ENCODE data around the gene ANO10.
"Not testable (repeated sequence)": the region's sequence is repeated elsewhere in the genome, so short reads cannot be mapped to it uniquely, and the experiment has no call there.

Gene ANO10

DNA sequence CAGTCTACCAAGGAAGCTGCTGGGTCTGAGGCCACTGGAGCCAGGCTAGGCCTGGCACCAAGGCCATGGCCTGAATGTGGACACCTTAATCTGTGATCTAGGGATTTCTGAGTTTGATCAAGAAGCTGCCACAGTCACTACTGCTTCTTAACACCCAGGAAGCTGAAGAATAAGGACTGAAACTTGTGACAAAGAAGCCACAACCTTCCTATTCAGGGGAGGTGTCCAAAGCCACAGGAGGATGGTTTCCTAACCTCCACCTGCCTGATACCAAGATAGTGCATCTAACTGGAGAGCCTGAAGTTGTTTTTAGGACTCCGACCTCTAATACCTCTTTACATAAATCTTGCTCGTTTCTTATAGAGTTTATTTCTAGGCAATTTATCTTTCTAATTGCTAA, 5.5 kb upstream of the ANO10 start:
- no peak for DNase-seq

DNA sequence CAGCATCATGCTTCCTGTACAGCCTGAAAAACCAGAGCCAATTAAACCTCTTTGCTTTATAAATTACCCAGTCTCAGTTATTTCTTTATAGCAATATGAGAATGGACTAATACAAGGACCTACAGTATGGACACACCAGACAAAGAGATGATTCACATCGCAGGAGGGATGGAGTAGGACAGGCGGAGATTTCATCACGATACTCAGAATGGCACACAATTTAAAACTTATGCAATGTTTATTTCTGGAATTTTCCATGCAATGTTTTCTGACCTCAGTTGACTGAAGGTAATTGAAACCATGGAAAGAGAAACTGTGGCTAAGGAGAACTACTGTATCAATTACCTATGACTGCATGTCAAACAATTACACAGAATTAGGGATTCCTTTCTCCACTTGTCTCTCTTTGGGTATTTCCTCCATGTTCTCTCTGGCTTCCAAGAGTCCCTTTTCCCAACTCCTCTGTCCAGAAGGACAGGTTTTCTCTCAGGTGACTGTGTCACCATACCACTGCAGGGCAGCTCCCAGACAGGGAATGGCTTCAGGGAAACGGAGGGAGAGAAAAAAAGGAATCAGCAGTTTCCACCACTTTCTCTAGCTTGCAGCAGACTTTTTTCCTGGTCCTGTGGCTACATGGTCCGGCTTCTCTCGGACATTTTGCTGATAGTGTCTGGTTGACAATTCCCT, 3.0 kb upstream of the ANO10 start:
- no peak for DNase-seq

DNA sequence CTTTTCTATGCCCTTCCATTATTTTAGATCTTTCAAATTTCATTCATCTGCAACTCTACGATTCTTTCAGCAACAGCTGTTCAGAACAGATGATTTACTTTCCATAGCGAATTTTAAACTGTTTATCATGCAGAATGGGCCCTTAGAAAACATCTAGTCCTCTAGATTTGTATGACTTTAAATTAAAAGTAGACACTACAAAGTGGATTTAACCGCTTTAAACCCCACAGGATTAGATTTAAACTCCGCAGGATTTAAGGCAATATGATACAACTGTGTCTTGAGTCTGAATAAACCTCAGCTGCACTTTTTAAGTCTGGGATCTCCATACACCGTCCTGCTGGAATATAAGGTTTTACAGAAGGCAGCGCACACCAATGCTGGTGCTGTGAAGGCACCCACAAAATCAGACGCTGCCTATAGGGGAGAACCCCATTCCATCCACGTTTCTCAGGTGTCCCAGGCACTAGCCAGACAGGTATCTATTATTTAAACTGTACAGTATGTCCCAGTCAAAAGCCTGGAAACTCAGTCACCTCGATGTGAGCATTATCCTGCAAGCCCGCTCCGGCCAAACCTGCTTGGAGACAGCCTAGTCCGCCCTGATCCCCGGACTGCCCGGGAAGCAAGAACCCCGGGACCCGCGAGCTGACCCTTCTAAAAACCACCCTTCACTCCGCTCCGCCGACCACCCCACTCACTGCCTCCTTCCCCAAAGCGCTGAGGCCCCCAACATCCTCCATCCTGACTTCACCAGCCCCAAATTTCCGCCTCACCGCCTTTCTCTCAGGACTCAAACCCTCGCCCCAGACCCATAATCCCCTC, 768 bp downstream of the ANO10 start:
- DNase-seq, result no peak

- no peak for DNase-seq
Observed at GRCh38 chr3:43619588-43619987, 2.2 kb downstream of the ANO10 start.

DNA sequence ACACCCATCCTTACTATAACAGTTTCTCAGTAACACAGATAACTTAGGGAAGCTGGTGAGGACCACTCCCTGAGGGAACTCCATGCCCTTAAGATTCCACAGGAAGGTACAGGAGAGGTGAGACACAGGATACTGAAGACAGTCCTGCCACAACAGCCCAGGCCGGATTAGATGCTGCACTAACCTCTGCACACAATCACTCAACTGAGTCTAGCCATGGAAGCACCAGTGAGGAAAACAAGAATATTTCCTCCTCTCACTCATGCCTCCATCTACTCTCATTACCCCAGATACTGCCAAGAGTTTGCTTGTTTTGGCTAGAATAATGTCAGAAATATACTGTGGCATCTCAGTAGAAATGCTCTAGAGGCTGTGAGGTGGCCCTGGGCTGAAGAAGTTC, 3.7 kb downstream of the ANO10 start:
- DNase-seq, result no peak

DNA sequence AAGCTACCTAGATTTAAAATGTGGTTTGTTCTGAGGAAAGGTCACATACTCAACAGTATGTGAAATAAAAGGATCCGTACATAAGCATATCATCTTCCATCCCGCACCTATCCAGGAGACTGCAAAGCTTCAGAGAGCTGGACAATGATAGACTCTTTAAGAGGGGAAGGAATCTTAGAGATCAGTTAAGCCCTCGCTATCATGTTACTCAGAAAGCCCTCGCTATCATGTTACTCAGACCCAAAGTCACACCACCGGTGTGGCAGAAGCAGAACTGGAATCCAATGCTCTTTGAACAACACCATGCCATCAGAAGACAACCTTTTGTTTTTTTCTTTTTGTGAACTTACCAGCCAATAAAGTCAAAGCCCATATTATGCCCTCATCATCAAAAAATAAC, 5.8 kb downstream of the ANO10 start:
- DNase-seq, result no peak

- DNase-seq, result no peak
Observed at GRCh38 chr3:43615133-43615532, 6.7 kb downstream of the ANO10 start.

DNA sequence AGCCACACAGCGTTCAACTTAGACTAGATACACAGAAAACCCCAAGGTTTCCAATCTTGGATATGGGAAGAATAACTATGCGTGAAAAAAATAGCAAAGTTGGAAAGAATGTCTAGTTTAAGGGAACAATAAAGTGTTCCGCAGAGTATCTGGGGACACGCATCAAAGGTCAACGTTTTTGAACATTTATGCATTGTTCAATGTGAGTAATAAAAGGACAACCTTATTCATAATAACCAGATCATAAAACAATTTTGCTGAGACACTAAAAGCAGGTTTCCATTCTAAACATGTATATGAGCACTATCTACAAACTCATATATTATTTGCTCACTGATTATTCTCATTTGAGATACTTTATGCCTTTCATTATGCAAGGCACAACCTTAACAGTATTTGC, 7.8 kb downstream of the ANO10 start:
- DNase-seq, result no peak

DNA sequence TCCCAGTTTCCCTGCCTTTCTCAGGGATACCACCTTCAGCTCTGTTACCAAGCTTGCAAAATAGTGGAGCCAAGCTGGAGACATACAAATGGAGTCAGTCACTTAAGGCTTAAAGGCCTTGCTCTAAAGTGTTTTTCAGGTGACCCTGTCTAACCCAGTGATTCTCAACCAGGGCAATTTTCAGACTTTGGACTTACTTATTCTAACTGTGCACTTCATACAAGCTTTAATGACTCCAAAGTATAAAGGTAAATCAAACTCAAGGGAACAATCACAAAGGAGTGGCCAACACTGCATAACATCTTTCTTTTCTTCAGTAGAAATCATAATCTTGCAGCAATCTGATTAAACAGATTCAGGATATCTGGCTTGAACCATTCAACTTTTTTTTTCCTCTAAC, 9.4 kb downstream of the ANO10 start:
- no peak for DNase-seq

DNA sequence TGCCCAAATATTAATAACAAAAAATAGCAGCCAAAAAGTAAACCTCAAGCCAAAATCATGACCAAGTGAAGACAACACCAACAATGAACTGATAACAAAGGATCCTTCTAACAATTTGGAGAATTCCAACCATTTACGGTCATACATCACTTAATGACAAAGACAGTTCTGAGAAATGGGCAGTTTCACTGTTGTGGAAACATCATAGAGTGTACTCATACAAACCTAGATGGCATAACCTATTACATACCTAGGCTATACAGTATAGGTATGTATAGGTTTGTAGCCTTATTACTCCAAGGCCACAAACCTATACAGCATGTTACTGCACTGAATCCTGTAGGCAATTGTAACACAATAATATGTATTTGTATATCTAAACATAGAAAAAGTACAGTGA, 12.4 kb downstream of the ANO10 start:
- no peak for DNase-seq

DNA sequence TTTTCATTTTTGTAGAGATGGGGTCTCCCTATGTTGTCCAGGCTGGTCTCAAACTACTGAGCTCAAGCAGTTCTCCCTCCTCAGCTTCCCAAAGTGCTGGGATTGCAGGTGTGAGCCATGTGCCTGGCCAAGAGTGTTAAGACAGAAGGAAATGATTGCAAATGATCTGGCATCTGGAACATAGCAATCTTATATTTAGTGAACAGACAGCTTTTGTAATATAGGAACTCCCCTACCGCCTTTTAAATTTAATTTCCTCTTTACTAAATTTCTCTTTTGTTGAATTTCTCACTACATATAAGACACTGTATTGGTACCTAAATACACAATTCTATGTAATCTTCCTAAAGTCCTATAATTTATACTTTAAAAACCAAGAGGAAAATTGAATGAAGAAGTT, 13.1 kb downstream of the ANO10 start:
- DNase-seq, result no peak

DNA sequence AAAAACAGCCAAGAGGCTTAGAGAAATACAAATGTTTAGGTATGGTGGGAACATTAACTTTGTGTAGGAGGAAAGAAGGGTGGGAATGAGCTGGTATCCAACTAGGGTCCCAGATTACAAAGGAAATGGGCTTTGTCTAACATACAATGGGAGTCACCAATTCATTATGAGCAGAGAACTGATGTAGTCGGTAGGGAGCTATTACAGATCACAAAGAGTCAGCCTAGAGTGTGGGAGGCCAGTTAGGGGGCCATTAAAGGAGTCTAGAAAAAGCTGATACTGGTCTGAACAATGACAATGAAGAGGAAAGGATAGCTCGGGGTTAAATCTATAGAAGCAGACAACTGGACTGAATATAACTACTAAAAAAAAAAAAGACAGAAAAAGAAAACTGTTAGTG, 15.5 kb downstream of the ANO10 start:
- no peak for DNase-seq

DNA sequence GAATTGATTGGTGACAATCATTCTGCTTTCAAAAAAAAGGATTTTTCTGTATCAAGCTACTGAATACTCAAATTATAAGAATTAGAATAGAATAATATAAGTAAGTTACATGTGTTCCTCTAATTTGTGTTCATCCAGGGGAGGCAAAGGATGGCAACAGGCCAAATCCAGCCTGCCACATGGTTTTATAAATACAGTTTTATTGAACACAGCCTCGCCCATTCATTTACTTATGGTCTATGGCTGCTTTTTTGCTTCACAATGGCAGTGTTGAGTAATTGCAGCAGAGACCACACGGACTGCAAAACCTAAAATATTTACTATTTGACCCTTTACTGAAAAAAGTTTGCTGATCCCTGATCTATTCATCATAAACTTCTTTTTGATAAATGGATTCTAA, 21.9 kb downstream of the ANO10 start:
- DNase-seq, result not testable (repeated sequence)

DNA sequence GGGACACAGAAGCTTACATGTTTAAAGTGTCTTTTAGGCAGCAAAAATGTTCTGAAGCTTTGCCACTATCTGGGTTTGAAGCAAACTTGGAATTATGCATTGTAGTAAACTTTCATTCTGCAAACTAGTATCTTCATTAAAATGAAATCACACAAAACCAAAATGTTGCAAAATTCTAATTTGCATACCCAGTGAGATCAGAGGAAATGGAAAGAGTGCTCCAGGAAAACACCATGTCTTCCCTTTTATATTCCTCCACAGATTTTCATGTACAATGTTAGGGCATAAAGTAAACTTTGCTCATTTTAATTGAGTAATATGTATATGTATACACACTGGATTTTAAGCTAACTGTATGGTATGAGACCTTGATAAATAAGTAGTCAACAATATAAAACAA, 23.9 kb downstream of the ANO10 start:
- DNase-seq, result no peak

- not testable (repeated sequence) for DNase-seq
Observed at GRCh38 chr3:43596178-43596577, 25.6 kb downstream of the ANO10 start.

DNA sequence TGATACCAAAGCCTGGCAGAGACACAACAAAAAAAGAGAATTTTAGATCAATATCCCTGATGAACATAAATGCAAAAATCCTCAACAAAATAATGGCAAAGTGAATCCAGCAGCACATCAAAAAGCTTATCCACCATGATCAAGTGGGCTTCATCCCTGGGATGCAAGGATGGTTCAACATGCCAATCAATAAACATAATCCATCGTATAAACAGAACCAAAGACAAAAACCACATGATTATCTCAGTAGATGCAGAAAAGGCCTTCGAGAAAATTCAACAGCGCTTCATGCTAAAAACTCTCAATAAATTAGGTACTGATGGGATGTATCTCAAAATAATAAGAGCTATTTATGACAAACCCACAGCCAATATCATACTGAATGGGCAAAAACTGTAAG, 26.5 kb downstream of the ANO10 start:
- DNase-seq, result not testable (repeated sequence)

GRCh38 chr3:43593588-43593987, 28.2 kb downstream of the ANO10 start:
- not testable (repeated sequence) for DNase-seq

DNA sequence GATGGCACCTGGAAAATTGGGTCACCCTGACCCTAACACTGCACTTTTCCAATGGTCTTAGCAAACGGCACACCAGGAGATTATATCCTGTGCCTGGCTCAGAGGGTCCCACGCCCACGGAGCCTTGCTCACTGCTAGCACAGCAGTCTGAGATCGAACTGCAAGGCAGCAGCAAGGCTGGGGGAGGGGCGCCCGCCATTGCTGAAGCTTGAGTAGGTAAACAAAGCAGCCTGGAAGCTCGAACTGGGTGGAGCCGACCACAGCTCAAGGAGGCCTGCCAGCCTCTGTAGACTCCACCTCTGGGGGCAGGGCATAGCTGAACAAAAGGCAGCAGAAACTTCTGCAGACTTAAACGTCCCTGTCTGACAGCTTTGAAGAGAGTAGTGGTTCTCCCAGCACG, 29.9 kb downstream of the ANO10 start:
- not testable (repeated sequence) for DNase-seq

- DNase-seq, result no peak
Observed at GRCh38 chr3:43587303-43587702, 34.5 kb downstream of the ANO10 start.

GRCh38 chr3:43584043-43584826, 37.6 kb downstream of the ANO10 start:
- DNase-seq, result no peak

DNA sequence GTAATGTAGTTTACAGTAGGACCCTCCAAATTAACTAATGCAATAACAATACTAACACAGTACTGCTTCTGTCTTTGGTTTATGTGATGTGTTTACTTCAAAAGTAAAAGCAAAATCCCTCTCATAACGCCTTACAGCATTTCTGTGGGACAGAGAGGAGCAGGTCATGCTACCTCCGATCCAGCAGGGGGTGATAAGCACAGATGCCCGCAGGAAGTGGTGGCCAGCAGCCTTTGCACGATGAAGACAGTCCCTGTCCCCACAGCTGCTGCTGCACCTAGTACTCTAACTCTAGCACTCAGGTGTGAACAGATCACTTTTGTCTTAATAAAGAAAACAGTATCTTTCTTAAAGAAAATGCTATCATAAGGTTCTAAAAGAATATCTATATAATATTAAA, 38.3 kb downstream of the ANO10 start:
- DNase-seq, result no peak

- DNase-seq, result no peak
Observed at GRCh38 chr3:43582866-43583265, 38.9 kb downstream of the ANO10 start.

- no peak for DNase-seq
Observed at GRCh38 chr3:43581343-43581742, 40.5 kb downstream of the ANO10 start.

- DNase-seq, result no peak
Observed at GRCh38 chr3:43580181-43580580, 41.6 kb downstream of the ANO10 start.
